DOHH2 (cell line): ENCODE data around the gene GDF9.
"Not testable (repeated sequence)": the region's sequence is repeated elsewhere in the genome, so short reads cannot be mapped to it uniquely, and the experiment has no call there.

Experiments used
- H3F3A ChIP-seq: fragments of 200-600 bp; sonication (generic), shearing (Covaris generic); 2 replicates; pipeline ENCODE4 v1.6.0; 2016; ENCODE audit warnings: antibody characterized with exemption, mild to moderate bottlenecking; ENCODE audit not compliant: control insufficient read depth, insufficient read depth
- H3K27ac ChIP-seq: fragments of 200-600 bp; sonication (generic); 2 replicates; pipeline ENCODE4 v1.5.1; 2014; ENCODE audit warnings: low read depth, mild to moderate bottlenecking, low read length, moderate library complexity
- H3K27me3 ChIP-seq: fragments of 200-600 bp; sonication (generic); 2 replicates; pipeline ENCODE4 v1.6.1; 2014; ENCODE audit warnings: mild to moderate bottlenecking, low read length, mixed read lengths; ENCODE audit not compliant: control insufficient read depth
- H3K36me3 ChIP-seq: fragments of 200-600 bp; sonication (generic); 2 replicates; pipeline ENCODE4 v1.6.1; 2014; ENCODE audit warnings: mild to moderate bottlenecking, low read length, moderate library complexity, mixed read lengths; ENCODE audit not compliant: control insufficient read depth
- H3K4me1 ChIP-seq: fragments of 200-600 bp; sonication (generic); 2 replicates; pipeline ENCODE4 v1.6.1; 2014; ENCODE audit warnings: mild to moderate bottlenecking, low read length, mixed read lengths; ENCODE audit not compliant: control insufficient read depth
- H3K4me2 ChIP-seq: fragments of 200-600 bp; sonication (generic); 2 replicates; pipeline ENCODE4 v1.6.0; 2014; ENCODE audit warnings: mild to moderate bottlenecking, low read length, moderate library complexity
- H3K4me3 ChIP-seq: fragments of 200-600 bp; sonication (generic); 2 replicates; pipeline ENCODE4 v1.5.1; 2014; ENCODE audit warnings: mild to moderate bottlenecking, low read length, mixed read lengths
- H3K79me2 ChIP-seq: fragments of 200-600 bp; sonication (generic); 2 replicates; pipeline ENCODE4 v1.6.1; 2014; ENCODE audit warnings: mild to moderate bottlenecking, low read length, mixed read lengths; ENCODE audit not compliant: control insufficient read depth
- H3K9me2 ChIP-seq: fragments of 200-600 bp; sonication (generic); replicated peaks from 2 replicates; pipeline ENCODE4 v1.6.1; 2014; ENCODE audit warnings: mild to moderate bottlenecking, low read length, mixed read lengths; ENCODE audit not compliant: control insufficient read depth
- H3K9me3 ChIP-seq: fragments of 200-600 bp; sonication (generic); 2 replicates; pipeline ENCODE4 v1.6.1; 2014; ENCODE audit warnings: antibody characterized with exemption, low read length, mixed read lengths; ENCODE audit not compliant: control insufficient read depth, insufficient read depth
- H4K20me1 ChIP-seq: fragments of 200-600 bp; sonication (generic); 2 replicates; pipeline ENCODE4 v1.6.0; 2014; ENCODE audit warnings: low read depth, mild to moderate bottlenecking, antibody characterized with exemption, low read length, moderate library complexity; ENCODE audit not compliant: control insufficient read depth, insufficient read depth
- EZH2phosphoT487 ChIP-seq: fragments of 200-600 bp; sonication (generic); IDR thresholded peaks from 2 replicates; pipeline ENCODE4 v1.6.1; 2017; ENCODE audit warnings: borderline replicate concordance, mild to moderate bottlenecking, antibody characterized with exemption, low read length, moderate library complexity, mixed read lengths
- TF ChIP-seq, protein P1 (sequence below): fragments of 200-600 bp; sonication (generic); IDR thresholded peaks from one replicate; pipeline ENCODE4 v1.5.1; 2014; ENCODE audit warnings: antibody characterized with exemption, mild to moderate bottlenecking, low read depth, low read length; ENCODE audit not compliant: poor library complexity, severe bottlenecking

The GDF9 gene

DNA sequence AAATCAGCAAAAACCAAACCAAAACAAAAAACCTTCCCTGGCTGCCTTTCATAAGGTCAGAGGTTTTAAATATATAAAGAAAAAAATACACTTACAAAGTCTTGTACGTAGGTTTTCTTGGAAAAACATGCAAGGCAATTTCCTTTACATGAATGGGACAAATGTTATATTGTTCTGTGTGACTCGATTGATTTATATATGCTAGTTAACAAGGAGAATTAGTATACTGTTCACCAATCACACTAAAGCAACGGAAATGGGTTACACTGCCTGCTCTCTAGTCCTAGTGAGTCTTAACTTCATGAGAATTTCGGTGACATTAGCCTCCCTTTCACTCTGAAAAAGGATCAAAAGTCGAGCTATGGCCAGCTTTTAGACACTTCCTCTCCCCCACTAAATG is 5.5 kb downstream of the GDF9 start:
- no peak overlapping the region for H3K4me2 ChIP-seq
- H3K36me3 ChIP-seq: no peaks in the 10 kb centered on the region
- H3K9me2 ChIP-seq: no peaks in the 10 kb centered on the region
- no peaks in the 10 kb centered on the region for H3K9me3 ChIP-seq
- H3K27ac ChIP-seq: no peak overlapping the region
- no peak overlapping the region for H3K4me3 ChIP-seq
- peaks cover 4% of the 10 kb centered on the region for H3K4me1 ChIP-seq
- peaks cover 2% of the 10 kb centered on the region; the same call in 1 of the 2 replicates for H3K27me3 ChIP-seq
- H3K79me2 ChIP-seq: peaks cover 2% of the 10 kb centered on the region
- H3F3A ChIP-seq: no peaks in the 10 kb centered on the region
- no peaks in the 10 kb centered on the region for H4K20me1 ChIP-seq
- no peak for TF ChIP-seq EZH2phosphoT487
- TF ChIP-seq, protein P1, sequence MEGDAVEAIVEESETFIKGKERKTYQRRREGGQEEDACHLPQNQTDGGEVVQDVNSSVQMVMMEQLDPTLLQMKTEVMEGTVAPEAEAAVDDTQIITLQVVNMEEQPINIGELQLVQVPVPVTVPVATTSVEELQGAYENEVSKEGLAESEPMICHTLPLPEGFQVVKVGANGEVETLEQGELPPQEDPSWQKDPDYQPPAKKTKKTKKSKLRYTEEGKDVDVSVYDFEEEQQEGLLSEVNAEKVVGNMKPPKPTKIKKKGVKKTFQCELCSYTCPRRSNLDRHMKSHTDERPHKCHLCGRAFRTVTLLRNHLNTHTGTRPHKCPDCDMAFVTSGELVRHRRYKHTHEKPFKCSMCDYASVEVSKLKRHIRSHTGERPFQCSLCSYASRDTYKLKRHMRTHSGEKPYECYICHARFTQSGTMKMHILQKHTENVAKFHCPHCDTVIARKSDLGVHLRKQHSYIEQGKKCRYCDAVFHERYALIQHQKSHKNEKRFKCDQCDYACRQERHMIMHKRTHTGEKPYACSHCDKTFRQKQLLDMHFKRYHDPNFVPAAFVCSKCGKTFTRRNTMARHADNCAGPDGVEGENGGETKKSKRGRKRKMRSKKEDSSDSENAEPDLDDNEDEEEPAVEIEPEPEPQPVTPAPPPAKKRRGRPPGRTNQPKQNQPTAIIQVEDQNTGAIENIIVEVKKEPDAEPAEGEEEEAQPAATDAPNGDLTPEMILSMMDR: no peak

DNA sequence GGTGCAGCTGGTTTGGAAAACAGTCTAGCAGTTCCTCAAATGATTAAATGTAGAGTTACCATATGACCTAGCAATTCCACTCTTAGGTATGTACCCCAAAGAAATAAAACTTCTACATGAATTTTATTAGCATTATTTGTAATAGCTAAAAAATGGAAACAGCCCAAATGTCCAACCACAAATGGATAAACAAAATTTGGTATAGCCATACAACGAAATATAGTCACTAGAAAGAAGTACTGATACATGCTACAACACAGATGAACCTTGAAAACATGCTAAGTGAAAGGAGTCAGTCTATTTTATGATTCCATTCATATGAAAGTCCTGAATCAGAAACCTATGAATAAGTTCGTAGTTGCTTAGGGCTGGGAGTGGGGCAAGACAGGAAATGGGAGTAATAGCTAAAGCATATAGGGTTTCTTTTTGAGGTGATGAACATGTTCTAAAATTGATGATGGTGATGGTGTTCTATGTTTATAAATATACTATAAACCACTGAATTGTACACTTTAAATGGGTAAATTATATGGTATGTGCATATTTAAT is 6.3 kb downstream of the GDF9 start:
- Histone ChIP-seq H3K4me2 (no peak overlapping the region), H3K4me3 (no peak overlapping the region), H3K36me3 (no peaks in the 10 kb centered on the region), H3K79me2 (no peaks in the 10 kb centered on the region), H3K9me2 (no peaks in the 10 kb centered on the region), H3K9me3 (no peaks in the 10 kb centered on the region), H3K27me3 (peaks cover 2% of the 10 kb centered on the region; the same call in 1 of the 2 replicates), H3K27ac (no peak overlapping the region), H4K20me1 (no peaks in the 10 kb centered on the region), H3K4me1 (no peaks in the 10 kb centered on the region), H3F3A (no peaks in the 10 kb centered on the region)
- TF ChIP-seq EZH2phosphoT487: no peak
- TF ChIP-seq, protein P1: no peak

DNA sequence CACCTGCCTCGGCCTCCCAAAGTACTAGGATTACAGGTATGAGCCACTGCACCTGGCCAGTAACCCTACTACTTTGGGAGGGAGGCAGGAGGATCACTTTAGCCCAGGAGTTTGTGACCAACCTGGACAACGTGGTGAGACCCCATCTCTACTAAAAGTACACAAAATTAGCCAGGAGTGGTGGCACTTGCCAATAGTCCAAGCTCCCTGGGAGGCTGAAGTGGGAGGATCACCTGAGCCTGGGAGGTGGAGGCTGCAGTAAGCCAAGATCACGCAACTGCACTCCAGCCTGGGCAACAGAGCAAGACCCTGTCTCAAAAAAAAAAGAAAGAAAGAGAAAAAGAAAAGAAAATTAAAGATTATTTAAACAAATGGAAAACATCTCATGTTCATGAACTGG is 10.3 kb downstream of the GDF9 start:
- Histone ChIP-seq H3K4me2 (no peak overlapping the region), H3K4me1 (no peaks in the 10 kb centered on the region), H3K4me3 (no peak overlapping the region), H3K79me2 (no peaks in the 10 kb centered on the region), H3K9me2 (no peaks in the 10 kb centered on the region), H3K27ac (no peak overlapping the region), H3F3A (no peaks in the 10 kb centered on the region), H3K36me3 (no peaks in the 10 kb centered on the region), H4K20me1 (no peaks in the 10 kb centered on the region), H3K9me3 (no peaks in the 10 kb centered on the region), H3K27me3 (no peaks in the 10 kb centered on the region; the same call in 1 of the 2 replicates)
- TF ChIP-seq, protein P1: no peak
- TF ChIP-seq EZH2phosphoT487: no peak

DNA sequence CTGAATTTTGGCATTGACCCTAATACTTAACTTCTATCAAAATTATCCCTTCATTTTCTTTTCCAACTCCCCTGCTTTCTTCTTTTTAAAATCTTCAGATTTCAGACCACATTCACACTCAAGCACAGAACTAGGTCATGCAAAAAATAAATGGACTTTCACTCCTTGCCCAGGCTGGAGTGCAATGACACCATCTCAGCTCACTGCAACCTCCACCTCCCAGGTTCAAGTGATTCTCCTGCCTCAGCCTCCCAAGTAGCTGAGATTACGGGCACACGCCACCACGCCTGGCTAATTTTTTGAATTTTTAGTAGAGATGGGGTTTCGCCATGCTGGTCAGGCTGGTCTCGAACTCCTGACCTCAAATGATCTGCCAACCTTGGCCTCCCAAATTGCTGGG is 11.3 kb downstream of the GDF9 start:
- H3F3A ChIP-seq, H3K9me2 ChIP-seq, H3K4me2 ChIP-seq, H3K27ac ChIP-seq, H3K9me3 ChIP-seq, H3K4me3 ChIP-seq, H4K20me1 ChIP-seq, H3K4me1 ChIP-seq, H3K36me3 ChIP-seq, H3K27me3 ChIP-seq, H3K79me2 ChIP-seq: not testable (repeated sequence)
